GM19099 (cell line): ENCODE measurements around the gene CLEC3B.

ENCODE experiments used
- POLR2A ChIP-seq: IDR thresholded peaks from 3 replicates; pipeline ENCODE4 v1.6.1; 2011; ENCODE audit warnings: low read depth; ENCODE audit not compliant: insufficient read length; ENCODE audit errors: extremely low read depth

The CLEC3B gene

DNA sequence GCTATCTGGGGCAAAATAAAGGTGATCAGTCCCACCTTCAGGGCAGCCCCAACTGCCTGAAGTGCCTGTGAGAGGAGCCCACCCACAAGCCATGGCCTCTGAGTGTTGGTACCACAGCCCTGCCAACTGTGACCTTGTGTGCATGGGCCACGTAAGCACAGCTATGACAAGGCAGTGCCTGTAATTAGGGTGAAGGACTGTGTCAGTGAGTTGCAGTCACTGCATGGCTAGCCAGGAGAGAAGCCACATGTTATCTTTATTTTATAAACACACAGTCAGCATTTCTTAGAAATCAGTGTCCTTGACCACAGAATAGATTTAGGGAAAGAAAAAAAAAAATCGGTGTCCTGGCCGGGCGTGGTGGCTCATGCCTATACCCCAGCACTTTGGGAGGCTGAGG is 25.3 kb upstream of the CLEC3B start:
- TF ChIP-seq POLR2A = no peak

DNA sequence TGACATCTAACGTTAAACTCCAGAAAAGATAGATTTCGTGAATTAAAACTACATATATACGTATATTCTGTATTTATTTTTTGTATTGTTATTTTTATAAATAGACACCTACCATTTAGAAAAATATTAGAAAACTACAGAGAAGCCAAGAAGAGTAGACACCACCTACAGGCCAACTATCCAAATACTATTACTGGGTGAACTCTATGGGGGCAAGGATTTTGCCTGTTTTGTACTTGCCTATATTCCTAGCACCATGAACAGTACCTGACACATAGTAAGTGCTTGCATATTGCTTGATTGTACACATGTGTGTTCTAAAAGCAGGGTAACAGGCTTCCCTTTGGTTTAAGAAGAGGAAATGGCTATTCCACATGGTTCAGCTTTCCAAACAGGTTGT is 24.4 kb upstream of the CLEC3B start:
- no peak for TF ChIP-seq POLR2A

DNA sequence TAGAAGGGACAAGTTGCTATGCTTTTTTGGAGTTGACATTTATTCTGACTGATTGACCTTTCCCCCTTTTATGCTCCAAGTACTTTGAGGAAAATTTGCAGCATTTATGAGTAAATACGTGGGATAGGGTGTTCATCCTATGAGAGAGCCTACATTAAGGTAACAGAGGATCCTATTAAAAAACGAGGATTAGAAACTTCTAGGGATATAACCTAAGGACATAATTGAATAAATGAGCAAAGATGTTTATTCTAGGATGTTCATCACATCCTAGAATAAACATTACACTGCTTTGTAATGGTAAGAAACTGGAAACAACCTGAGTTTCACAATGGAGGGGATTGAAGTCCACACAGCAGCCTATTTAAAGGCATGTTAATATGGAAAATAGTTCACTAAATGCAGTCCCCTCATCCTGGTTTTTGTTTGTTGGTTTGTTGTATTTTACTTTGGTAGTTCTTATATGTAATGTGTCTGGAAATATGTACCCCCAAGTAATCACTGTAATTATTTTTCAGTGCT is 23.9 kb upstream of the CLEC3B start:
- no peak for TF ChIP-seq POLR2A

DNA sequence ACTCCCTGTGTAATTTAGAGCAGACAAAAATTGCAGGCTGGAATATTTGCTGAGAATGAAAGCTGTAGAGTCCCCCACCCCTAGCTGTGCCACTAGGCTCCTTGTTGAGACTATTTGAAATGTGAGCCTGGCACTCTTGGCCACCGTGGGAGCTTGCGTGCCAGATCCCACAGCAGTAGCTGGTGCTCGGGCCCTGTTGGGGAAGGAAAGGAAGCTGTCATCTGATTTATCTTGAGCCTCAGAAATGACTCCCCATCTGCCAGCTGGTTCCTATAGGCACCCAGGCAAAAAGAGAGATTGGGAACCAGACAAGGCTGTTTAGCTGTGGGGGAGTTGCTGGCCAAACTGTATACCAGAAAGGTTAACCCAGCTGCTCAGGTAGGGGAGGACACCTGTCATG is 23.4 kb upstream of the CLEC3B start:
- TF ChIP-seq POLR2A = no peak

DNA sequence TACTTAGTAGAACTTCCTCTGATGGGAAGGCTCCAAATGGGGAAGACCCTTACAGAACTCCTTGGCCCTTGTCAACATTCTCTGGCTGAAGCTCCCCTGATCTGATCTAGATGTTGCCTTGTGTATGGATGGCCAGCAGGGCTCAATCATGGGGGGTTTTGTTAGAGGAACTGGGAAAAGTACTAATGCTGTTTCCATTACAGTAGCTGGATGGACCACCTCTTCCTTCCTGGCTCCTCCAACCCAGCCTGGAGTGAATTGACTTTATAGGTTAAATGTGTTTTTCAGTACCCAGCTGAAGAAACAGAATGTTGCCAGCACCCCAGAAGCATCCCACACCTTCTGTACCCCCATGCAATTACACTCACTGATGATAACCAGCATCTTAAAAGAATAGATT is 22.7 kb upstream of the CLEC3B start:
- TF ChIP-seq POLR2A = no peak

DNA sequence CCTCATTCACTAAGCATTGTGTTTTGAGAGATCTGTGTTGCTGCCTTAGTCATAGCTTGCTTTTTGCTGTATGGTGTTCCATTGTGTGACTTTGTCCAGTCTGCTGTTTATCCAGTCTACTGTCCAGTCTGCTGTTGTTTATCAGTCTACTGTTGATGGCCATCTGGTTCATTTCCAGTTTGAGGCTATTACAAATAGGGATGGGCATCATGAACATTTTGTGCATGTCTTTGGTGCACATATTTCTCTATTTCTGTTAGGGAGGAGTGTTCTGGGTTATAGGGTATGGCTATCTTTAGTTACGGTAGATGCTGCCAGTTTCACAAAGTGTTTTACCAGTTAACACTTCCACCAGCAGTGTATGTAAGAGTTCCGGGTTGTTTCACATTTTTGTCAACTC is 22.2 kb upstream of the CLEC3B start:
- no peak for TF ChIP-seq POLR2A

DNA sequence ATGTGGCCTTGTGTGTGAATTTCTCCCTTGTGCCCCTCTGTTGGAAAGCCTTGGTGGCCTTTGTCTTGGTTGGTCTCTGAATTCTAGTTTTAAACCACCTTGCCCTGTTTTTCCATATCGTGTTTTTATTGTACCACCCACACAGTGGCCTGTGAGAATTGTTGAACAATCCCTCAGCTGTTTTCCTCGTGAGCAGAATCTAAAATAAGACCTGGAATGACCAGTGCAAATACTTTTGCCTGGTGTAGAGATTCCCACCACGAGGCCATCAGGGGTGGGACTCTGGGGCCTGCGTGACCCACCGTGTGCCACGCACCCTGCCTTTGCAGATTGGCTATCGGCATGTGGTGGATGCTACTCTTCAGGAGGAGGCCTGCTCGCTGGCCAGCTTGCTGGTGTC is 19.0 kb upstream of the CLEC3B start:
- no peak for TF ChIP-seq POLR2A

DNA sequence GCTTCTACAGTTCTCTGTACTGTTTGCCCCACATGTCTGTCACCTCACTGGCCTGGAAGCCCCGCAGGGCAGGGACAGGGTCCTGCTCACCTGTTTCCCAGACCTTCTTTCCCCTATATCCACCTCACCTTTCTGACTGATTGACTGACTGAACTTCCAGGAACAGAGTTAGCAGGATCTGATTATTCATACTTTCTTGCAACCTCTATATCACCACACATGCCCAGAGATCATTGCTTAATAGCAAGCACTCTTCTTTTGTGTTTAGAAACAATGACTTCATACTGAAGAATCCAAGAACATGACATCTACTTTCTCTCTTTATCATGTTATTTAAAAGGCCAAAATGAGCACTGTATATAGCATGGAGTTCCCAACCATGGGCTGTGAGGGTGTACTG is 18.0 kb upstream of the CLEC3B start:
- TF ChIP-seq POLR2A = no peak

DNA sequence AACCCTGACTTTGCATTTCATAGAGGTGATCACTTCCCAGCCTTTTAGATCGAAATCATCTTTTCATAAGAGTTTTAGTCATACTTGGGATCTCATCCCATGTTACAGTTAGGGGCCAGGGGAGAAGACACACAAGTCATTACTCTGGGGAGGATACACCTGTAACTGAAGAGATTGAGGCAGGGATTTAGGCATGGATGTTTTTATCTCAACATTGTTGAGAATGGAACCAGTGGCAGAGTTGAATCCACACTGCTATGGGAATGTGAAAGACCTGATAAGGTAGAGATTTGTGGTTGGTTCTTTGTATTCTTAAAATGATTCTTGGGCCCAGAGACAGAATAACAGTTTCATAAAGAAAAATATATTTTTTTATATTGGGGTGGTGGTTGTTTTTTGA is 16.2 kb upstream of the CLEC3B start:
- TF ChIP-seq POLR2A = no peak

DNA sequence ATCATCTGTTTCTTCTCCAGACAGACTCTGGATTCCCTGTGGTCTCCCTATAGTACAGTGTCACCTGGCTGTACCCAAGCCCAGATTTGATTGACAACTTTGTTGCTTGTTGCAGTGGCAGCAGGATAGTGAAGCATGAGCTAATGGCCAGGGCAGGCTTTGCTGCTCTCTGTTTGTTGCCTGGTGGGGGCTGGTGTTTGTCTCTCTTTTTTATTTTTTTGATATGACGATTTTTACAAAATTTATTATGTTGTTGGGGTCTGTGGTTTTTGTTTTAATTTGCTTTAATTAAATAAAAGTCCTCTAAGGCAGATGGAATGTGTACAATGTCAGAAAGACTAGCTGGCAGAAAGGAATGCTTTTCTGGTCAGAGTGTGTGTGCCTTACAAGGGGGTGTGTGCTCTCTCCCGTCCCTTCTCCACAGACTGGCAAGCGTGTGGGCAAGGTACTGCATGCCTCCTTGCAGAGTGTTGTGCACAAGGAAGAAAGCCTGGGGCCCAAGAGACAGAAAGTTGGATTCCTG is 15.2 kb upstream of the CLEC3B start:
- no peak for TF ChIP-seq POLR2A

DNA sequence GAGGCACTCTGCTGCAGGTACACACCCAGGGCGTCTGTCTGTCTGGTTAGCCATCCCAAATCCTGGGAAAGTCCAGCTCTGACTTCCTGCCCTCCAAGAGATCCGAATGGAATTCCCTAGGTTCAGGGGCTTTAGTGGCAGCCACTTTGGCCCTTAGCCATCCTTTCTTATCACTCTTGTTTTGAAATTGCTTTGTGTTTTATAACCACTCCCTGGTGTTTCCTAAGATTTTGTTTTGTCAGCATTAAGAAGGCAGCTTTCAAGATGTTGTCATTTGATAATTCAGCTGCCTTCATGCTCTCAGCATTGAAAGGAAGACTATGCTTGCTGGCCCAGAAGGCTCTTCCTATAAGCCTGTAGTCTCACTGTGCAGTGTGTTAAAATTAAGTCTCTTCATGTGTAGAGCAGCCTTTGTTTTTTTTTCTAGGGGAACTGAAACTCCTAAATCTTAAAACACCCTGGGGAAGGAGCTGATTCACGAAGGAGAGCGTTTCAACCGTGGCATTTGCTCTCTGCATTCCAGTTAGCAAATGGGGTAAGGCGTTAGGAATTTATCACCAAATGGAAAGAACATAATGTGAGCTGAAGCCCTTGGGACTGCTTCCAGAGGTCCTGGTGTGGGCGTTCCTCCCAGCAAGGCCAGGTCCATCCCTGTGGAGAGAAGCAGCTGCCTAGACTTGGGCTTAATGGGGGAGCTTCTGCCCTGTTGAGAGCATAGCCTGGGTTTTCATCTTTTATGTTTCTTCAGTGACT is 14.2 kb upstream of the CLEC3B start:
- TF ChIP-seq POLR2A = no peak

DNA sequence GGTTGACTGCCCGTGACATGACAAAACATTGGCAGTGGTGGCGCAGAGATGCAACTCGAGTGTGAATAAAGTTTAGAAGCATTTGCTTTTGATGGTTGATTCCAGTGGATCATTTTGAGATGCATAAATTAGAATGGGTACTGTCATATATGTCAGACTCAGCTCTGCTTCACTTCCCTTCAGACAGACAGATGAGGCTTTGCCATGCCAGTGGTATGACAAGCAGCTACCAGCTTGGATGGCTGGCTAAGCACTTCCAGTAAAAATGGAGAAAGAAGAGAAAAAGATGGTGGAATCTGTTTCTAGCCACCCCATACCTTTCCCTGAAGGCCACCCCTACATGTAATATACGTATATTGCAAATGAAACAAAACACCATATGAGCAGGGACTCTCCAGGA is 13.5 kb upstream of the CLEC3B start:
- no peak for TF ChIP-seq POLR2A

DNA sequence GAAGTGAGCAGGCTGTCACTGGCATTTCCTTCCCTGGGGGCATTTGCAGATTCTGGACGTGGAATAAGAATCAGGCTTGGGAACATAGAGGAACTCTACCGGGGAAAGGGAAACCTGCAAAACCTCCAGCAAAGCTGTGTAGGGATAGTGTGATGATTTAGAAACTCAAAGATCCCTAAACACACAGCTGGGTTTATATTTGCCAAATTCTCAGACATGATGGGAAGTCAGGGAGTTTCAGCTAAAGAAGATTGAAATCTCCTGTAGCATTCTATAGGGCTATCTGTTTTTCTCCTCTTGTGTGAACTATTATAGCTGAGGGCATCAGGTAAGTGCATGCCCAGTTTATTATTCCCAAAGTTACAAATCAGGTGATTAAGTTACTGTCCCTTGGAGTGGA is 9.2 kb upstream of the CLEC3B start:
- TF ChIP-seq POLR2A = no peak

DNA sequence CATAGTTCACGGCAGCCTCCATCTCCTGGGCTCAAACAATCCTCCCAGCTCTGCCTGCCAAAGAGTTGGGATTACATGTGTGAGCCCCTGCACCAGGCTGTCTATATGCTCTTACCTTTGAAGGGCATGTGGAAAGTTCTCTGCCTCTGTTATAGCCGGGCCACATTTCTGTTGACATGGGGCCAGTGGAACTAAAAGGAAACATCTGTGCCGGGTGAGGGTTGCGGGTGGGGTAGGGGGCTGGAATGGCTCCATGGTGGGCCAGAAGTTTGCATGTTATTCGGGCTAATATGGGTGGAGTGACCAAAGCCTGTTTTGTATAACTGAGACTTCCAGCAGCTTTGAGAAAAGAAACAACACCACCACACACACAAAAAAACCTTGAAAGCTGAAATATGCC is 8.3 kb upstream of the CLEC3B start:
- no peak for TF ChIP-seq POLR2A

DNA sequence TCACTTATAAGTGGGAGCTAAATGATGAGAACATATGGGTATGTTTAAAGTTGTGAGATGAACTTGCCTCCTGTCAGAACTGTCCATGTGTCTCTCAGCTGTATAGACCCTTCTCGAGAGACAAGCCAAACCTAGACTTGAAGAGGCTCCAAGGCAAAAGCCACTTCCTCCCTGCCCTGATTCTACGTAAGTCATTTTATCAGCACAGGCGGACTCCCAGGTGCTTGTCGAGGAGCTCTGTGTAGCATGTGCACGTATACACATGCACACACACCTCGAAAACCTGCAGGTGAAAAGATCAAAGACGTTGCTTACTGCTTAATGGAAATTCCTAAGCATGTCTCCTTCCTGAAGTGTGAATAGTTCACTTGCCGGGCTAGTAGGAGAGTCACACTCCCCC is 5.6 kb upstream of the CLEC3B start:
- no peak for TF ChIP-seq POLR2A

DNA sequence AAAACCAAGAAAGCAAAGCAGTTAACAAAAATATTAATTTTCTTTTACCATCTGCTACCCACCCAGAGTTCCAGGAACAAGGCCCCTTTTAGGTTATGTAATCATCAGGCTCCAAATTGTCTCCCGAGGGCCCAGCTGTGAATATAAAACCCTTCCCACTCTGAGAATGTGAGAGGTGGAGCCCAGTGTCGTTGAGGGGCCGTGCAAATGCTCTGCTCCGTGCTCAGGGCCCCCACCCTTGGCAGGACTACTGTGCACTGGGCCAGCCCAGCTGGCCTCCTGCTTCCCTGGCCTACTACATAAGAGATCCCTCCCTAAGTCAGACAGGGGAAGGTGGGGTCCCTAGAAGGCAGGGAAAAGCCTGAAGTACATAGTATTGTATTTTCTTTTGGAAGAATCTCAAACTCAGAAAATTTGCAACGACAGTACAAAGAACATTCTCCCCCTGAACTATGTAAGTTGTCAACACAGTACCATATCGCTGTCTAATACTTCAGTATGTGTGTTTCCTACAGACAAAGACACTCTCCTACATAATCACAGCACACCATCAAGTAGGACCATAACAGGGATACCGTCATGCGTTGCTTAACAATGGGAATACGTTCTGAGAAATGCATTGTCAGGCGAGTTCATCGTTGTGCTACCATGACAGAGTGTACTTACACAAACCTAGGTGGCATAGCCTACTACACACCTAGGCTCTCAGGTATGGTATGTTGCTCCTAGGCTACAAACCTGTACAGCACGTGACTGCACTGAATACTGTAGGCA is 4.4 kb upstream of the CLEC3B start:
- no peak for TF ChIP-seq POLR2A
